ENCODE data around the gene ETFA.

Gene ETFA

GRCh38 chr15:76187163-76187562, 124.1 kb downstream of the ETFA start:
- no peak overlapping the region for H3K27ac ChIP-seq (ENCODE audit: low read length)
- TF ChIP-seq CTCF (IDR thresholded peaks at IDR 0.05; ENCODE audit: low read depth, low read length) (no peak), EZH2phosphoT487 (IDR thresholded peaks at IDR 0.05; ENCODE audit: low read depth) (no peak)

GRCh38 chr15:76185716-76186115, 125.6 kb downstream of the ETFA start:
- no peaks in the 10 kb centered on the region; the same call in 1 of the 2 replicates for H4K20me1 ChIP-seq (ENCODE audit: insufficient read depth, low read length)
- H3K36me3 ChIP-seq (replicated peaks; ENCODE audit: low read depth, low read length): no peaks in the 10 kb centered on the region
- H3K9ac ChIP-seq (ENCODE audit: low read length): no peak overlapping the region
- TF ChIP-seq CTCF (IDR thresholded peaks at IDR 0.05; ENCODE audit: low read depth, low read length) (peak; percentile 66), EZH2phosphoT487 (IDR thresholded peaks at IDR 0.05; ENCODE audit: low read depth) (no peak)
- no peak overlapping the region for H3K27ac ChIP-seq (ENCODE audit: low read length)
- H3K27me3 ChIP-seq (ENCODE audit: low read depth, low read length): peaks cover 42% of the 10 kb centered on the region
- H3K4me2 ChIP-seq (ENCODE audit: low read length): no peak overlapping the region; the same call in 1 of the 2 replicates
- H3K4me1 ChIP-seq (ENCODE audit: low read length): peaks cover 28% of the 10 kb centered on the region
- no peaks in the 10 kb centered on the region for H3K9me3 ChIP-seq (ENCODE audit: insufficient read depth, low read length)
- no peak overlapping the region for H2AFZ ChIP-seq (ENCODE audit: low read depth, low read length)
- H3K79me2 ChIP-seq (ENCODE audit: low read length): no peaks in the 10 kb centered on the region
- no peak overlapping the region for H3K4me3 ChIP-seq (ENCODE audit: low read length)

More at GRCh38 chr15:76187163-76187562, 124.1 kb downstream of the ETFA start:
- Histone ChIP-seq H4K20me1 (ENCODE audit: insufficient read depth, low read length) (no peaks in the 10 kb centered on the region), H3K36me3 (replicated peaks; ENCODE audit: low read depth, low read length) (no peaks in the 10 kb centered on the region), H3K4me2 (ENCODE audit: low read length) (no peak overlapping the region), H3K9ac (ENCODE audit: low read length) (no peak overlapping the region), H3K9me3 (ENCODE audit: insufficient read depth, low read length) (no peaks in the 10 kb centered on the region), H3K4me3 (ENCODE audit: low read length) (no peak overlapping the region), H3K27me3 (ENCODE audit: low read depth, low read length) (peaks cover 34% of the 10 kb centered on the region), H3K79me2 (ENCODE audit: low read length) (no peaks in the 10 kb centered on the region), H2AFZ (ENCODE audit: low read depth, low read length) (no peak overlapping the region), H3K4me1 (ENCODE audit: low read length) (peaks cover 24% of the 10 kb centered on the region)

- Histone ChIP-seq H3K4me1 (ENCODE audit: low read length) (peaks cover 18% of the 10 kb centered on the region), H3K9ac (ENCODE audit: low read length) (no peak overlapping the region), H3K27ac (ENCODE audit: low read length) (no peak overlapping the region), H3K27me3 (ENCODE audit: low read depth, low read length) (peaks cover 49% of the 10 kb centered on the region), H3K4me3 (ENCODE audit: low read length) (no peak overlapping the region), H2AFZ (ENCODE audit: low read depth, low read length) (no peak overlapping the region), H3K79me2 (ENCODE audit: low read length) (no peaks in the 10 kb centered on the region), H3K36me3 (replicated peaks; ENCODE audit: low read depth, low read length) (no peaks in the 10 kb centered on the region), H3K9me3 (ENCODE audit: insufficient read depth, low read length) (no peaks in the 10 kb centered on the region), H3K4me2 (ENCODE audit: low read length) (no peak overlapping the region), H4K20me1 (ENCODE audit: insufficient read depth, low read length) (no peaks in the 10 kb centered on the region; the same call in 1 of the 2 replicates)
- no peak for TF ChIP-seq EZH2phosphoT487 (IDR thresholded peaks at IDR 0.05; ENCODE audit: low read depth)
- no peak for TF ChIP-seq CTCF (IDR thresholded peaks at IDR 0.05; ENCODE audit: low read depth, low read length)
Observed at GRCh38 chr15:76184650-76185035, 126.6 kb downstream of the ETFA start.

GRCh38 chr15:76183930-76184649, 127.2 kb downstream of the ETFA start:
- Histone ChIP-seq H3K4me2 (ENCODE audit: low read length) (no peak overlapping the region), H4K20me1 (ENCODE audit: insufficient read depth, low read length) (no peaks in the 10 kb centered on the region; the same call in 1 of the 2 replicates), H3K9ac (ENCODE audit: low read length) (no peak overlapping the region), H3K79me2 (ENCODE audit: low read length) (no peaks in the 10 kb centered on the region), H3K9me3 (ENCODE audit: insufficient read depth, low read length) (no peaks in the 10 kb centered on the region), H3K36me3 (replicated peaks; ENCODE audit: low read depth, low read length) (no peaks in the 10 kb centered on the region), H3K4me3 (ENCODE audit: low read length) (no peak overlapping the region), H3K4me1 (ENCODE audit: low read length) (peaks cover 18% of the 10 kb centered on the region), H3K27me3 (ENCODE audit: low read depth, low read length) (peaks cover 50% of the 10 kb centered on the region), H3K27ac (ENCODE audit: low read length) (no peak overlapping the region), H2AFZ (ENCODE audit: low read depth, low read length) (no peak overlapping the region)
- TF ChIP-seq CTCF (IDR thresholded peaks at IDR 0.05; ENCODE audit: low read depth, low read length) (no peak), EZH2phosphoT487 (IDR thresholded peaks at IDR 0.05; ENCODE audit: low read depth) (no peak)
